Sigmoid colon (tissue), 4 donors: Measurements from ENCODE around the gene PHACTR3.

Experiments used
- CTCF ChIP-seq, 4 experiments: fragments of 450-650 bp in 3 of 4; fragments of 200-600 bp in 1 of 4; IDR thresholded peaks; one replicate each; pipeline ENCODE4 v1.5.1; 2016 to 2019; ENCODE audit warnings: antibody characterized with exemption in 4 of 4, mild to moderate bottlenecking in 3 of 4, moderate library complexity in 2 of 4
- POLR2AphosphoS5 ChIP-seq, 4 donors: sonication (generic); formaldehyde crosslinking; IDR thresholded peaks; one replicate each; pipeline ENCODE4 v1.6.1; 2017; ENCODE audit warnings: antibody characterized with exemption in 4 of 4

- TF ChIP-seq CTCF (IDR thresholded peaks at IDR 0.05), result no peak
- TF ChIP-seq POLR2AphosphoS5 (IDR thresholded peaks at IDR 0.05), result no peak
Measured at GRCh38 chr20:59738851-59739250, 134.5 kb downstream of the PHACTR3 start.
